Measurements from ENCODE around the gene MORN5. TPM values are rescaled to one million over a fixed set of nuclear protein-coding genes. Genes with fewer than 3 reads are reported as not detected.

The MORN5 gene
- total RNA-seq, 6 donors from 2014 or later, result 3.5 to 33.5 (median 10.5) TPM; not detected in 1

- ATAC-seq (ENCODE audit: low FRiP score in 2 of 2), result no peak
- TF ChIP-seq POLR2AphosphoS5 (IDR thresholded peaks at IDR 0.05) (no peak), EP300 (IDR thresholded peaks at IDR 0.05) (no peak), POLR2A (IDR thresholded peaks at IDR 0.05) (no peak)
- TF ChIP-seq, protein P1, sequence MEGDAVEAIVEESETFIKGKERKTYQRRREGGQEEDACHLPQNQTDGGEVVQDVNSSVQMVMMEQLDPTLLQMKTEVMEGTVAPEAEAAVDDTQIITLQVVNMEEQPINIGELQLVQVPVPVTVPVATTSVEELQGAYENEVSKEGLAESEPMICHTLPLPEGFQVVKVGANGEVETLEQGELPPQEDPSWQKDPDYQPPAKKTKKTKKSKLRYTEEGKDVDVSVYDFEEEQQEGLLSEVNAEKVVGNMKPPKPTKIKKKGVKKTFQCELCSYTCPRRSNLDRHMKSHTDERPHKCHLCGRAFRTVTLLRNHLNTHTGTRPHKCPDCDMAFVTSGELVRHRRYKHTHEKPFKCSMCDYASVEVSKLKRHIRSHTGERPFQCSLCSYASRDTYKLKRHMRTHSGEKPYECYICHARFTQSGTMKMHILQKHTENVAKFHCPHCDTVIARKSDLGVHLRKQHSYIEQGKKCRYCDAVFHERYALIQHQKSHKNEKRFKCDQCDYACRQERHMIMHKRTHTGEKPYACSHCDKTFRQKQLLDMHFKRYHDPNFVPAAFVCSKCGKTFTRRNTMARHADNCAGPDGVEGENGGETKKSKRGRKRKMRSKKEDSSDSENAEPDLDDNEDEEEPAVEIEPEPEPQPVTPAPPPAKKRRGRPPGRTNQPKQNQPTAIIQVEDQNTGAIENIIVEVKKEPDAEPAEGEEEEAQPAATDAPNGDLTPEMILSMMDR (IDR thresholded peaks at IDR 0.05), result no peak
Measured at GRCh38 chr9:122162415-122162814, 2.7 kb downstream of the MORN5 start.

GRCh38 chr9:122164286-122164685, 4.6 kb downstream of the MORN5 start:
- Histone ChIP-seq H3K9me3 (peaks cover 0 to 4% (median 0%) of the 10 kb centered on the region in 4 donors), H3K4me1 (peaks cover 0 to 6% (median 4%) of the 10 kb centered on the region in 4 donors), H3K36me3 (no peaks in the 10 kb centered on the region), H3K27ac (no peak overlapping the region), H3K27me3 (no peaks in the 10 kb centered on the region), H3K4me3 (no peak overlapping the region)
- DNase-seq, result no peak
- 39 to 64% methylated on average over 2 of the region's 2 CpGs for WGBS, 2 donors
- no peak for ATAC-seq (ENCODE audit: low FRiP score in 2 of 2)
- no peak for TF ChIP-seq EP300 (IDR thresholded peaks at IDR 0.05)
- TF ChIP-seq POLR2AphosphoS5 (IDR thresholded peaks at IDR 0.05), result no peak

More at GRCh38 chr9:122162415-122162814, 2.7 kb downstream of the MORN5 start:
- DNase-seq, result no peak
- Histone ChIP-seq H3K9me3 (peaks cover 0 to 4% (median 0%) of the 10 kb centered on the region in 4 donors), H3K36me3 (no peaks in the 10 kb centered on the region), H3K4me1 (peaks cover 14 to 22% (median 18%) of the 10 kb centered on the region in 4 donors), H3K4me3 (no peak overlapping the region), H3K27me3 (no peaks in the 10 kb centered on the region), H3K27ac (no peak overlapping the region)

- WGBS, 2 donors, result 49 to 51% methylated on average over 3 of the region's 3 CpGs
- H3K36me3 ChIP-seq, result no peaks in the 10 kb centered on the region
- H3K27me3 ChIP-seq, result no peaks in the 10 kb centered on the region
- H3K27ac ChIP-seq, result no peak overlapping the region
- no peak for ATAC-seq (ENCODE audit: low FRiP score in 2 of 2)
- no peaks in the 10 kb centered on the region for H3K4me1 ChIP-seq
- TF ChIP-seq, protein P1 (IDR thresholded peaks at IDR 0.05), result no peak
- TF ChIP-seq EP300 (IDR thresholded peaks at IDR 0.05) (no peak), POLR2A (IDR thresholded peaks at IDR 0.05) (no peak), POLR2AphosphoS5 (IDR thresholded peaks at IDR 0.05) (no peak)
- no peak overlapping the region for H3K4me3 ChIP-seq
- no peaks in the 10 kb centered on the region for H3K9me3 ChIP-seq
- DNase-seq, result no peak
Measured at GRCh38 chr9:122168356-122168755, 8.6 kb downstream of the MORN5 start.

GRCh38 chr9:122172131-122172530, 12.4 kb downstream of the MORN5 start:
- TF ChIP-seq EP300 (IDR thresholded peaks at IDR 0.05) (no peak), POLR2A (IDR thresholded peaks at IDR 0.05) (no peak), POLR2AphosphoS5 (IDR thresholded peaks at IDR 0.05) (no peak)
- TF ChIP-seq, protein P1 (IDR thresholded peaks at IDR 0.05), result no peak
- Histone ChIP-seq H3K9me3 (no peaks in the 10 kb centered on the region), H3K4me3 (no peak overlapping the region), H3K27me3 (no peaks in the 10 kb centered on the region), H3K27ac (no peak overlapping the region), H3K4me1 (no peaks in the 10 kb centered on the region), H3K36me3 (no peaks in the 10 kb centered on the region)
- WGBS, 2 donors, result 83 to 96% methylated on average over 7 of the region's 7 CpGs
- DNase-seq, result no peak
- ATAC-seq (ENCODE audit: low FRiP score in 2 of 2), result no peak

- DNase-seq, result no peak
- no peak overlapping the region for H3K4me3 ChIP-seq
- TF ChIP-seq POLR2AphosphoS5 (IDR thresholded peaks at IDR 0.05), result no peak
- TF ChIP-seq EP300 (IDR thresholded peaks at IDR 0.05), result no peak
- no peak for TF ChIP-seq POLR2A (IDR thresholded peaks at IDR 0.05)
- TF ChIP-seq, protein P1 (IDR thresholded peaks at IDR 0.05), result no peak
- no peaks in the 10 kb centered on the region for H3K27me3 ChIP-seq
- no peak overlapping the region for H3K27ac ChIP-seq
- ATAC-seq (ENCODE audit: low FRiP score in 2 of 2), result no peak
- H3K9me3 ChIP-seq, result no peaks in the 10 kb centered on the region
- no peaks in the 10 kb centered on the region for H3K4me1 ChIP-seq
- no peaks in the 10 kb centered on the region for H3K36me3 ChIP-seq
- WGBS, 2 donors, result 80 to 87% methylated on average over 3 of the region's 3 CpGs
Measured at GRCh38 chr9:122173670-122174069, 14.0 kb downstream of the MORN5 start.
